GM19099 (cell line): ENCODE results near the gene ACSL4.

Experiments
- POLR2A ChIP-seq: IDR thresholded peaks from 3 replicates; pipeline ENCODE4 v1.6.1; 2011; ENCODE audit warnings: low read depth; ENCODE audit not compliant: insufficient read length; ENCODE audit errors: extremely low read depth

Gene ACSL4

GRCh38 chrX:109732807-109733612 is at the start of gene ACSL4:
TSS of gene ACSL4 (minus strand) at chrX:109733257. CDS start at chrX:109683363, 49,894 bp downstream.
- TF ChIP-seq POLR2A: peak; percentile 82

- TF ChIP-seq POLR2A: no peak
These were observed 44.7 kb upstream of the ACSL4 start for GRCh38 chrX:109777749-109778148.

GRCh38 chrX:109776986-109777385 is 43.9 kb upstream of the ACSL4 start:
- TF ChIP-seq POLR2A: no peak

GRCh38 chrX:109776432-109776831 is 43.4 kb upstream of the ACSL4 start:
- TF ChIP-seq POLR2A: no peak

- TF ChIP-seq POLR2A: no peak
These were observed 42.3 kb upstream of the ACSL4 start for GRCh38 chrX:109775386-109775785.

GRCh38 chrX:109774706-109775105 is 41.6 kb upstream of the ACSL4 start:
- TF ChIP-seq POLR2A: no peak

- no peak for TF ChIP-seq POLR2A
These were observed 41.1 kb upstream of the ACSL4 start for GRCh38 chrX:109774136-109774535.

- no peak for TF ChIP-seq POLR2A
These were observed 40.3 kb upstream of the ACSL4 start for GRCh38 chrX:109773374-109773773.

GRCh38 chrX:109770780-109771179 is 37.7 kb upstream of the ACSL4 start:
- TF ChIP-seq POLR2A: no peak

GRCh38 chrX:109760922-109761250 is 27.8 kb upstream of the ACSL4 start:
- TF ChIP-seq POLR2A: no peak

- TF ChIP-seq POLR2A: no peak
These were observed 27.3 kb upstream of the ACSL4 start for GRCh38 chrX:109760209-109760921.

- no peak for TF ChIP-seq POLR2A
These were observed 20.2 kb upstream of the ACSL4 start for GRCh38 chrX:109753256-109753655.

- no peak for TF ChIP-seq POLR2A
These were observed 18.6 kb upstream of the ACSL4 start for GRCh38 chrX:109751698-109752097.

- TF ChIP-seq POLR2A: no peak
These were observed 16.1 kb upstream of the ACSL4 start for GRCh38 chrX:109749207-109749606.

GRCh38 chrX:109747681-109748080 is 14.6 kb upstream of the ACSL4 start:
- no peak for TF ChIP-seq POLR2A

GRCh38 chrX:109742722-109743121 is 9.7 kb upstream of the ACSL4 start:
- TF ChIP-seq POLR2A: no peak

- TF ChIP-seq POLR2A: no peak
These were observed 7.4 kb upstream of the ACSL4 start for GRCh38 chrX:109740433-109740809.
